H9 (cell line): ENCODE measurements around the gene PAOX. TPM values are rescaled to one million over a fixed set of nuclear protein-coding genes. Genes with fewer than 3 reads are reported as not detected.

Experiments used
- DNase-seq: peaks from one replicate; pipeline ENCODE4 v3.0.0-alpha.2; 2017
- H2AFZ ChIP-seq: one replicate; pipeline ENCODE4 v1.6.1; 2013; ENCODE audit warnings: mild to moderate bottlenecking, low read length, control low read depth, moderate library complexity
- H2AK5ac ChIP-seq: 2 replicates; pipeline ENCODE4 v1.6.1; 2013; ENCODE audit warnings: low read length, control low read depth, mixed read lengths; ENCODE audit not compliant: insufficient read length
- H2BK120ac ChIP-seq: one replicate; pipeline ENCODE4 v1.6.1; 2013; ENCODE audit warnings: low read depth, mild to moderate bottlenecking, low read length, control low read depth, inconsistent platforms; ENCODE audit not compliant: poor library complexity, severe bottlenecking
- H2BK12ac ChIP-seq: 2 replicates; pipeline ENCODE4 v1.6.1; 2013; ENCODE audit warnings: low read length, control low read depth, mixed read lengths, low read depth; ENCODE audit not compliant: insufficient read length
- H2BK15ac ChIP-seq: 2 replicates; pipeline ENCODE4 v1.6.1; 2013; ENCODE audit warnings: low read depth, low read length, control low read depth
- H2BK20ac ChIP-seq: one replicate; pipeline ENCODE4 v1.6.1; 2013; ENCODE audit warnings: low read depth, mild to moderate bottlenecking, low read length, control low read depth, inconsistent platforms; ENCODE audit not compliant: poor library complexity, severe bottlenecking
- H2BK5ac ChIP-seq: 2 replicates; pipeline ENCODE4 v1.6.1; 2013; ENCODE audit warnings: low read length, control low read depth, mixed read lengths; ENCODE audit not compliant: insufficient read length
- H3K14ac ChIP-seq: 2 replicates; pipeline ENCODE4 v1.6.1; 2013; ENCODE audit warnings: low read length, control low read depth; ENCODE audit not compliant: insufficient read depth
- H3K18ac ChIP-seq: 2 replicates; pipeline ENCODE4 v1.6.1; 2013; ENCODE audit warnings: low read depth, mild to moderate bottlenecking, mixed read lengths, low read length, control low read depth; ENCODE audit not compliant: insufficient read length
- H3K23ac ChIP-seq: 2 replicates; pipeline ENCODE4 v1.6.1; 2013; ENCODE audit warnings: low read length, control low read depth, mixed read lengths, low read depth; ENCODE audit not compliant: insufficient read length
- H3K23me2 ChIP-seq: 2 replicates; pipeline ENCODE4 v1.6.1; 2013; ENCODE audit warnings: low read depth, mild to moderate bottlenecking, mixed read lengths, low read length, control low read depth; ENCODE audit not compliant: insufficient read length, poor library complexity, severe bottlenecking
- H3K27ac ChIP-seq: 2 replicates; pipeline ENCODE4 v1.5.1; 2013; ENCODE audit warnings: low read length, control low read depth, mixed read lengths, low read depth; ENCODE audit not compliant: insufficient read length
- H3K27me3 ChIP-seq: 2 replicates; pipeline ENCODE4 v1.6.1; 2013; ENCODE audit warnings: low read length, control low read depth, inconsistent platforms; ENCODE audit not compliant: insufficient read depth
- H3K4ac ChIP-seq: 2 replicates; pipeline ENCODE4 v1.6.1; 2013; ENCODE audit warnings: low read depth, mild to moderate bottlenecking, control low read depth, inconsistent platforms, low read length, moderate library complexity
- H3K4me1 ChIP-seq: 2 replicates; pipeline ENCODE4 v1.6.1; 2013; ENCODE audit warnings: low read length, control low read depth, inconsistent platforms; ENCODE audit not compliant: insufficient read depth
- H3K4me2 ChIP-seq: 2 replicates; pipeline ENCODE4 v1.6.1; 2013; ENCODE audit warnings: low read length, control low read depth, mixed read lengths; ENCODE audit not compliant: insufficient read length, insufficient read depth
- H3K56ac ChIP-seq: 2 replicates; pipeline ENCODE4 v1.6.1; 2013; ENCODE audit warnings: low read depth, mild to moderate bottlenecking, mixed read lengths, low read length, control low read depth; ENCODE audit not compliant: insufficient read length
- H3K79me1 ChIP-seq: 2 replicates; pipeline ENCODE4 v1.6.1; 2013; ENCODE audit warnings: low read depth, mild to moderate bottlenecking, moderate library complexity, low read length, control low read depth, inconsistent platforms; ENCODE audit not compliant: insufficient read depth, poor library complexity, severe bottlenecking
- H3K79me2 ChIP-seq: 2 replicates; pipeline ENCODE4 v1.6.1; 2013; ENCODE audit warnings: low read length, control low read depth, inconsistent platforms; ENCODE audit not compliant: insufficient read depth
- H3K9ac ChIP-seq: 2 replicates; pipeline ENCODE4 v1.6.1; 2013; ENCODE audit warnings: low read length, control low read depth, mixed read lengths; ENCODE audit not compliant: insufficient read length; ENCODE audit errors: extremely low read depth
- H3K9me3 ChIP-seq: one replicate; pipeline ENCODE4 v1.6.1; 2013; ENCODE audit warnings: low read depth, low read length, inconsistent platforms; ENCODE audit not compliant: control insufficient read depth
- H3T11ph ChIP-seq: one replicate; pipeline ENCODE4 v1.6.1; 2013; ENCODE audit warnings: mild to moderate bottlenecking, low read length, control low read depth, inconsistent platforms
- H4K20me1 ChIP-seq: one replicate; pipeline ENCODE4 v1.6.1; 2013; ENCODE audit not compliant: control insufficient read depth, insufficient read length, insufficient read depth
- H4K5ac ChIP-seq: 2 replicates; pipeline ENCODE4 v1.6.1; 2013; ENCODE audit warnings: low read depth, mild to moderate bottlenecking, mixed read lengths, low read length, control low read depth; ENCODE audit not compliant: insufficient read length
- H4K8ac ChIP-seq: replicated peaks from 2 replicates; pipeline ENCODE4 v1.6.1; 2013; ENCODE audit warnings: low read length, control low read depth, mixed read lengths, low read depth; ENCODE audit not compliant: insufficient read length
- H4K91ac ChIP-seq: 2 replicates; pipeline ENCODE4 v1.6.1; 2013; ENCODE audit warnings: low read depth, mild to moderate bottlenecking, moderate library complexity, mixed read lengths, low read length, control low read depth; ENCODE audit not compliant: insufficient read length
- H3K27ac Mint-ChIP-seq, 3 experiments: 2 replicates in 2 of 3; 3 replicates in 1 of 3; pipeline ENCODE4 v1.8.0; 2020 to 2021; ENCODE audit warnings: mixed read lengths in 3 of 3, mild to moderate bottlenecking in 1 of 3, moderate library complexity in 1 of 3
- H3K27me3 Mint-ChIP-seq: 2 replicates; pipeline ENCODE4 v1.8.0; 2021; ENCODE audit warnings: low read depth, mild to moderate bottlenecking, moderate library complexity, mixed read lengths
- H3K36me3 Mint-ChIP-seq, 3 experiments: 2 replicates in 2 of 3; 3 replicates in 1 of 3; pipeline ENCODE4 v1.8.0; 2020 to 2021; ENCODE audit warnings: low read depth in 3 of 3, mixed read lengths in 3 of 3; ENCODE audit not compliant: insufficient read depth in 1 of 3
- H3K4me1 Mint-ChIP-seq, 2 experiments: 2 replicates each; pipeline ENCODE4 v1.8.0; 2020; ENCODE audit warnings: mixed read lengths in 2 of 2
- H3K4me3 Mint-ChIP-seq, 2 experiments: 2 replicates in 1 of 2; 3 replicates in 1 of 2; pipeline ENCODE4 v1.8.0; 2020 to 2021; ENCODE audit warnings: mild to moderate bottlenecking in 2 of 2, mixed read lengths in 2 of 2, moderate library complexity in 1 of 2
- H3K9me3 Mint-ChIP-seq, 2 experiments: 2 replicates in 1 of 2; 3 replicates in 1 of 2; pipeline ENCODE4 v1.8.0; 2020; ENCODE audit warnings: mild to moderate bottlenecking in 2 of 2, mixed read lengths in 2 of 2, moderate library complexity in 1 of 2
- WGBS: extraction: QIAGEN DNeasy Blood & Tissue Kit; methylation state at CpG from one replicate; pipeline ENCODE4 v1.1.7; 2013; ENCODE audit warnings: missing lambda C conversion rate, low lambda C conversion rate, mixed read lengths; ENCODE audit not compliant: insufficient read length; ENCODE audit errors: extremely low coverage; 5-methylcytosine and 5-hydroxymethylcytosine counted together
- total RNA-seq: library from RNA; stranded (reverse); gene quantifications from 2 replicates; pipeline ENCODE4 v1.2.1, GENCODE V29; 2021
- TF ChIP-seq, protein P1 (sequence below): fragments of 200-600 bp; sonication (generic); conservative IDR thresholded peaks from 3 replicates; pipeline ENCODE4 v1.8.0; 2021; ENCODE audit warnings: antibody characterized with exemption, mild to moderate bottlenecking

The PAOX gene
- total RNA-seq, 1 experiment from 2014 or later: 5.6 TPM

DNA sequence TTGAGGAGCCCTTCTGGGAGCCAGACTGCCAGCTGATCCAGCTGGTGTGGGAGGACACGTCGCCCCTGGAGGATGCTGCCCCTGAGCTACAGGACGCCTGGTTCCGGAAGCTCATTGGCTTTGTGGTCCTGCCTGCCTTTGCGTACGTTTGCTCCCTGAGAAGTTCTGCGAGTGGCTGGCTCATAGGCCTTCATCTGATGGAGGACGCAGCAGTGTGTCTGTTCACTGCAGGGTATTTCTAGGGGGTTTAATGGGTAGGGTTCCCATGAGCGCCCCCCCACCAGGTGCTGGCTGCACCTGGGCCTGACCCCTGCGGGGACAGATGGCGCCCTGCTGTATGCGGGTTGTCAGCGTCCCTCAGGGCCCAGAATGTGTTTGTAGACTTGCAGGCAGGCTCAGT is 5.0 kb downstream of the PAOX start:
- TF ChIP-seq, protein P1, sequence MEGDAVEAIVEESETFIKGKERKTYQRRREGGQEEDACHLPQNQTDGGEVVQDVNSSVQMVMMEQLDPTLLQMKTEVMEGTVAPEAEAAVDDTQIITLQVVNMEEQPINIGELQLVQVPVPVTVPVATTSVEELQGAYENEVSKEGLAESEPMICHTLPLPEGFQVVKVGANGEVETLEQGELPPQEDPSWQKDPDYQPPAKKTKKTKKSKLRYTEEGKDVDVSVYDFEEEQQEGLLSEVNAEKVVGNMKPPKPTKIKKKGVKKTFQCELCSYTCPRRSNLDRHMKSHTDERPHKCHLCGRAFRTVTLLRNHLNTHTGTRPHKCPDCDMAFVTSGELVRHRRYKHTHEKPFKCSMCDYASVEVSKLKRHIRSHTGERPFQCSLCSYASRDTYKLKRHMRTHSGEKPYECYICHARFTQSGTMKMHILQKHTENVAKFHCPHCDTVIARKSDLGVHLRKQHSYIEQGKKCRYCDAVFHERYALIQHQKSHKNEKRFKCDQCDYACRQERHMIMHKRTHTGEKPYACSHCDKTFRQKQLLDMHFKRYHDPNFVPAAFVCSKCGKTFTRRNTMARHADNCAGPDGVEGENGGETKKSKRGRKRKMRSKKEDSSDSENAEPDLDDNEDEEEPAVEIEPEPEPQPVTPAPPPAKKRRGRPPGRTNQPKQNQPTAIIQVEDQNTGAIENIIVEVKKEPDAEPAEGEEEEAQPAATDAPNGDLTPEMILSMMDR: no peak
- Histone ChIP-seq H2AFZ (no peak overlapping the region), H3K79me2 (no peaks in the 10 kb centered on the region), H2AK5ac (no peak overlapping the region), H2BK12ac (no peak overlapping the region), H2BK5ac (no peak overlapping the region), H3K9me3 (no peaks in the 10 kb centered on the region), H3K14ac (no peak overlapping the region), H3K56ac (no peak overlapping the region), H3K23me2 (no peaks in the 10 kb centered on the region), H2BK120ac (no peak overlapping the region), H2BK15ac (no peak overlapping the region), H3K18ac (no peak overlapping the region), H2BK20ac (no peak overlapping the region), H3K4me1 (no peaks in the 10 kb centered on the region), H3K9ac (no peak overlapping the region), H3K4me2 (no peak overlapping the region), H3K23ac (no peak overlapping the region), H3K4ac (no peak overlapping the region), H3K27ac (no peak overlapping the region), H3K27me3 (no peaks in the 10 kb centered on the region), H4K8ac (no peak overlapping the region), H4K5ac (no peak overlapping the region), H4K91ac (no peak overlapping the region), H3K79me1 (no peaks in the 10 kb centered on the region), H4K20me1 (no peaks in the 10 kb centered on the region), H3T11ph (no peak overlapping the region)
- H3K4me3 Mint-ChIP-seq: no peak overlapping the region
- H3K9me3 Mint-ChIP-seq: peaks cover 0 to 1% of the 10 kb centered on the region in 2 experiments; a peak in 1 of 5 replicates
- H3K4me1 Mint-ChIP-seq: no peaks in the 10 kb centered on the region
- no CpG with 5 or more reads among the region's 13 CpGs for WGBS
- H3K27me3 Mint-ChIP-seq: peaks cover 9% of the 10 kb centered on the region
- DNase-seq: no peak
- no peak overlapping the region for H3K27ac Mint-ChIP-seq
- H3K36me3 Mint-ChIP-seq: peaks cover 1 to 9% (median 6%) of the 10 kb centered on the region in 3 experiments; a peak in 4 of 7 replicates
